GM12878 (cell line): ENCODE data around the gene FAM156A. TPM values are rescaled to one million over a fixed set of nuclear protein-coding genes. Genes with fewer than 3 reads are reported as not detected.
A peak's percentile ranks its signal among the peaks of the same experiment; 100 is the strongest.

Experiments
- BACH1 ChIP-seq: fragments of 450-650 bp; IDR thresholded peaks from 2 replicates; pipeline ENCODE4 v1.6.1; 2017; ENCODE audit warnings: mild to moderate bottlenecking, borderline replicate concordance
- CREM ChIP-seq: IDR thresholded peaks from 2 replicates; pipeline ENCODE4 v1.6.1; 2014; ENCODE audit warnings: antibody characterized with exemption, low read depth
- E2F8 ChIP-seq: fragments of 450-650 bp; IDR thresholded peaks from 2 replicates; pipeline ENCODE4 v1.6.1; 2018; ENCODE audit warnings: mild to moderate bottlenecking, low read depth, moderate library complexity; ENCODE audit not compliant: partially characterized antibody
- EZH2 ChIP-seq: IDR thresholded peaks from 2 replicates; pipeline ENCODE4 v1.6.1; 2012; ENCODE audit warnings: low read depth, mild to moderate bottlenecking, control low read depth, inconsistent platforms, low read length, borderline replicate concordance; ENCODE audit not compliant: control insufficient read depth
- IRF4 ChIP-seq: IDR thresholded peaks from 2 replicates; pipeline ENCODE4 v1.6.1; 2011; ENCODE audit warnings: low read depth, low read length
- KLF5 ChIP-seq: fragments of 450-650 bp; IDR thresholded peaks from 2 replicates; pipeline ENCODE4 v1.6.1; 2014; ENCODE audit warnings: mild to moderate bottlenecking; ENCODE audit not compliant: partially characterized antibody
- NR2F1 ChIP-seq: fragments of 450-650 bp; conservative IDR thresholded peaks from 2 replicates; pipeline ENCODE4 v1.6.1; 2017; ENCODE audit warnings: mild to moderate bottlenecking
- PAX5 ChIP-seq: IDR thresholded peaks from 2 replicates; pipeline ENCODE4 v1.6.1; 2011; ENCODE audit warnings: low read depth, low read length, borderline replicate concordance
- POLR2AphosphoS2 ChIP-seq: IDR thresholded peaks from 2 replicates; pipeline ENCODE4 v1.6.1; 2011; ENCODE audit warnings: low read depth, mild to moderate bottlenecking, low read length, improper control_type of control experiment, moderate library complexity
- SIN3A ChIP-seq: IDR thresholded peaks from 2 replicates; pipeline ENCODE4 v1.6.1; 2012; ENCODE audit warnings: low read depth, low read length, improper control_type of control experiment
- SIX5 ChIP-seq: IDR thresholded peaks from 2 replicates; pipeline ENCODE4 v1.6.1; 2011; ENCODE audit warnings: mild to moderate bottlenecking, low read depth, low read length, moderate library complexity; ENCODE audit not compliant: severe bottlenecking
- SREBF1 ChIP-seq: IDR thresholded peaks from 2 replicates; pipeline ENCODE4 v1.6.1; 2012; ENCODE audit warnings: mild to moderate bottlenecking, low read length
- SREBF2 ChIP-seq: IDR thresholded peaks from 2 replicates; pipeline ENCODE4 v1.6.1; 2012; ENCODE audit warnings: mild to moderate bottlenecking, low read length
- USF2 ChIP-seq: IDR thresholded peaks from 2 replicates; pipeline ENCODE4 v1.6.1; 2011; ENCODE audit warnings: low read depth, low read length, improper control_type of control experiment, borderline replicate concordance
- ZBTB40 ChIP-seq: fragments of 450-650 bp; IDR thresholded peaks from 2 replicates; pipeline ENCODE4 v1.6.1; 2016; ENCODE audit warnings: mild to moderate bottlenecking, moderate library complexity, borderline replicate concordance
- ZNF207 ChIP-seq: fragments of 450-650 bp; IDR thresholded peaks from 2 replicates; pipeline ENCODE4 v1.6.1; 2014; ENCODE audit warnings: antibody characterized with exemption, mild to moderate bottlenecking, borderline replicate concordance
- ZNF274 ChIP-seq: IDR thresholded peaks from one replicate; pipeline ENCODE4 v1.8.0; 2011; ENCODE audit not compliant: insufficient read length, insufficient read depth
- ZNF687 ChIP-seq: fragments of 450-650 bp; IDR thresholded peaks from 2 replicates; pipeline ENCODE4 v1.6.1; 2017; ENCODE audit warnings: mild to moderate bottlenecking, moderate library complexity
- polyA plus RNA-seq, 11 experiments: library from polyadenylated mRNA; depleted of rRNA in 4 of 11; unstranded in 6 of 11; stranded (reverse) in 5 of 11; fragments of >200 nt; fragmentation: Nextera tagmentation in 4 of 11; fragmentation: Illumina TruSeq in 1 of 11; extraction: Ambion mirVana in 4 of 11; extraction: Trizol in 1 of 11; gene quantifications; 1 replicate in 1 of 11; 2 replicates in 10 of 11; pipeline versions ENCODE4 v1.2.1 to v1.2.3, GENCODE V29; 2011 to 2016; ENCODE audit warnings: inconsistent platforms in 2 of 11, missing spikeins in 2 of 11, low read depth in 1 of 11
- total RNA-seq, 4 experiments: library from RNA; depleted of rRNA in 3 of 4; stranded (reverse); fragments of >200 nt in 3 of 4; fragmentation: Illumina TruSeq in 1 of 4; extraction: Trizol in 1 of 4; gene quantifications; 2 replicates each; pipeline versions ENCODE4 v1.2.1 to v1.2.3, GENCODE V29; 2013 to 2021

FAM156A gene
- total and polyA plus RNA-seq, 10 of the 15 experiments (the other 5 are each of a cell fraction or from before 2014, with no cell fraction given): 2.9 to 25.2 (median 16.3) TPM

- TF ChIP-seq ZBTB40 (peak; percentile 90), IRF4 (0 out of 2 replicates have a peak, but pooled peaks have one; percentile 17), USF2 (no peak), BACH1 (no peak), SIN3A (peak; percentile 33; the same call in 1 of the 2 replicates), SREBF2 (peak; percentile 53), PAX5 (peak; percentile 11; the same call in 1 of the 2 replicates), E2F8 (no peak), SIX5 (no peak), NR2F1 (no peak), ZNF687 (peak; percentile 65), ZNF274 (no peak), ZNF207 (peak; percentile 100), EZH2 (no peak), CREM (peak; percentile 77; the same call in 1 of the 2 replicates), POLR2AphosphoS2 (peak; percentile 44; the same call in 1 of the 2 replicates), SREBF1 (0 out of 2 replicates have a peak, but pooled peaks have one; percentile 54), KLF5 (peak; percentile 94)
Measured at GRCh38 chrX:52934704-52935469, 23.4 kb downstream of the FAM156A start (continued).
